Loucy (cell line): ENCODE measurements around the gene EGR2.

Source experiments
- CTCF ChIP-seq: fragments of 200-600 bp; sonication (generic); conservative IDR thresholded peaks from 2 replicates; pipeline ENCODE4 v1.5.1; 2014; ENCODE audit warnings: mild to moderate bottlenecking, antibody characterized with exemption, low read length
- EZH2phosphoT487 ChIP-seq: fragments of 200-600 bp; IDR thresholded peaks from 2 replicates; pipeline ENCODE4 v1.6.1; 2018; ENCODE audit warnings: antibody characterized with exemption, mild to moderate bottlenecking, moderate library complexity, borderline replicate concordance

- no peak for TF ChIP-seq CTCF
- TF ChIP-seq EZH2phosphoT487 = no peak
Measured at GRCh38 chr10:62792261-62792660, 23.9 kb downstream of the EGR2 start.
